Endothelial cell of umbilical vein (primary cell): ENCODE data around the gene PLD1. TPM values are rescaled to one million over a fixed set of nuclear protein-coding genes. Genes with fewer than 3 reads are reported as not detected.

Source experiments
- BruUV-seq: library from RNA; stranded (reverse); fragments of 400-500 nt; replicated peaks from 2 replicates; lab custom pipeline; 2021; lab: Mats Ljungman, UMichigan
- CTCF ChIA-PET: fragments of 300-600, 350-600 bp; sonication (Branson Sonifier 250); formaldehyde crosslinking; loops from one replicate; lab custom pipeline; 2021; ENCODE audit warnings: antibody characterized with exemption, inconsistent platforms; lab: Charles Lee
- POLR2A ChIA-PET: fragments of 300-600, 350-600 bp; sonication (Branson Sonifier 250); formaldehyde crosslinking; loops from one replicate; lab custom pipeline; 2021; ENCODE audit warnings: antibody characterized with exemption, inconsistent platforms; lab: Charles Lee
- DNase-seq: peaks from one replicate; pipeline ENCODE4 v3.0.0-alpha.2; 2011; ENCODE audit warnings: low read depth, low spot score
- FAIRE-seq: peaks from 2 replicates; lab custom pipeline; 2011; peaks lifted over from hg19 to GRCh38; lab: Jason Lieb, UNC
- H2AFZ ChIP-seq: 2 replicates; pipeline ENCODE4 v1.6.0; 2012; ENCODE audit warnings: low read depth, low read length, control low read depth, inconsistent platforms
- H3K27ac ChIP-seq: 2 replicates; pipeline ENCODE4 v1.5.1; 2011; ENCODE audit warnings: low read depth, mild to moderate bottlenecking, control low read depth, low read length, moderate library complexity; ENCODE audit not compliant: insufficient read depth
- H3K27me3 ChIP-seq, 2 experiments: 2 replicates each; pipeline versions ENCODE4 v1.6.0 to v1.6.1; 2011; ENCODE audit warnings: low read length in 2 of 2, mixed read lengths in 1 of 2; ENCODE audit not compliant: control insufficient read depth in 2 of 2, insufficient read depth in 2 of 2
- H3K36me3 ChIP-seq, 2 experiments: 2 replicates in 1 of 2; 3 replicates in 1 of 2; pipeline ENCODE4 v1.5.1; 2011; ENCODE audit warnings: low read length in 2 of 2, mild to moderate bottlenecking in 1 of 2, moderate library complexity in 1 of 2; ENCODE audit not compliant: control insufficient read depth in 2 of 2, insufficient read depth in 2 of 2; ENCODE audit errors: extremely low read depth in 1 of 2
- H3K4me1 ChIP-seq: 3 replicates; pipeline ENCODE4 v1.5.1; 2011; ENCODE audit warnings: mild to moderate bottlenecking, low read length; ENCODE audit not compliant: control insufficient read depth, insufficient read depth; ENCODE audit errors: extremely low read depth
- H3K4me2 ChIP-seq: 2 replicates; pipeline ENCODE4 v1.6.1; 2011; ENCODE audit warnings: low read length, control low read depth, mixed read lengths; ENCODE audit not compliant: insufficient read depth
- H3K4me3 ChIP-seq, 3 experiments: fragments of 200-600 bp in 1 of 3; sonication (generic), shearing (Covaris generic) in 1 of 3; replicated peaks in 1 of 3; 2 replicates each; pipeline ENCODE4 v1.5.1; 2011 to 2016; ENCODE audit warnings: control low read depth in 3 of 3, low read length in 3 of 3, mild to moderate bottlenecking in 2 of 3, inconsistent platforms in 1 of 3, low read depth in 1 of 3, moderate library complexity in 1 of 3; ENCODE audit not compliant: insufficient read depth in 1 of 3
- H3K79me2 ChIP-seq: 2 replicates; pipeline ENCODE4 v1.6.0; 2012; ENCODE audit warnings: low read length, inconsistent platforms; ENCODE audit not compliant: control insufficient read depth, insufficient read depth
- H3K9ac ChIP-seq: replicated peaks from 2 replicates; pipeline ENCODE3; 2011; ENCODE audit warnings: low read length, control low read depth; ENCODE audit not compliant: insufficient read depth; ENCODE audit errors: extremely low read depth
- H3K9me1 ChIP-seq: replicated peaks from 3 replicates; pipeline ENCODE4 v1.6.0; 2011; ENCODE audit warnings: mild to moderate bottlenecking, low read length; ENCODE audit not compliant: control insufficient read depth, insufficient read depth; ENCODE audit errors: extremely low read depth
- H3K9me3 ChIP-seq: replicated peaks from 2 replicates; pipeline ENCODE4 v1.5.1; 2012; ENCODE audit warnings: low read length, inconsistent platforms; ENCODE audit not compliant: control insufficient read depth, insufficient read depth
- H4K20me1 ChIP-seq: replicated peaks from 2 replicates; pipeline ENCODE3; 2011; ENCODE audit warnings: mild to moderate bottlenecking, low read length; ENCODE audit not compliant: control insufficient read depth, insufficient read depth; ENCODE audit errors: extremely low read depth
- CTCF ChIP-seq, 2 donors: IDR thresholded peaks; 1 replicate in 1 of 2; 2 replicates in 1 of 2; pipeline ENCODE4 v1.5.1; 2011; ENCODE audit warnings: low read length in 2 of 2, mild to moderate bottlenecking in 2 of 2, moderate library complexity in 2 of 2, control low read depth in 1 of 2, inconsistent platforms in 1 of 2, low read depth in 1 of 2; ENCODE audit not compliant: insufficient read depth in 1 of 2; ENCODE audit errors: extremely low read depth in 1 of 2
- EZH2 ChIP-seq: IDR thresholded peaks from 2 replicates; pipeline ENCODE4 v1.6.1; 2012; ENCODE audit warnings: borderline replicate concordance, low read depth, mild to moderate bottlenecking, moderate library complexity, low read length, inconsistent platforms; ENCODE audit not compliant: severe bottlenecking
- FOS ChIP-seq: IDR thresholded peaks from 2 replicates; pipeline ENCODE4 v1.6.1; 2011; ENCODE audit warnings: mild to moderate bottlenecking, low read length, moderate library complexity, borderline replicate concordance; ENCODE audit not compliant: insufficient read depth
- GATA2 ChIP-seq: IDR thresholded peaks from 2 replicates; pipeline ENCODE4 v1.7.0; 2011; ENCODE audit warnings: low read depth, mild to moderate bottlenecking, moderate library complexity, mixed read lengths, low read length; ENCODE audit not compliant: insufficient read length, insufficient read depth
- JUN ChIP-seq: IDR thresholded peaks from 2 replicates; pipeline ENCODE4 v1.6.1; 2011; ENCODE audit warnings: borderline replicate concordance, low read depth; ENCODE audit not compliant: insufficient read length, insufficient read depth
- MYC ChIP-seq: IDR thresholded peaks from one replicate; pipeline ENCODE4 v1.6.1; 2011; ENCODE audit warnings: mild to moderate bottlenecking, low read depth, low read length
- POLR2A ChIP-seq: IDR thresholded peaks from 2 replicates; pipeline ENCODE4 v1.6.1; 2012; ENCODE audit warnings: low read depth, mild to moderate bottlenecking, control low read depth, low read length
- POLR2AphosphoS5 ChIP-seq: IDR thresholded peaks from 2 replicates; pipeline ENCODE4 v1.6.1; 2012; ENCODE audit warnings: low read depth, mild to moderate bottlenecking, control low read depth, low read length, moderate library complexity; ENCODE audit not compliant: insufficient read depth
- dilution Hi-C: fragments of 300-500 bp; cut with MboI; formaldehyde crosslinking; loops from one replicate; pipeline ENCODE4 v1.15.0; 2019; ENCODE audit warnings: low sequenced_read_pairs; ENCODE audit not compliant: extremely low pct_ligation_motif_present
- intact Hi-C: fragments of 100-400 bp; cut with micrococcal nuclease; formaldehyde crosslinking; loops from one replicate; pipeline ENCODE4 v1.10.0; 2022
- polyA plus RNA-seq, 4 experiments: library from polyadenylated mRNA; depleted of rRNA in 3 of 4; stranded (reverse) in 3 of 4; unstranded in 1 of 4; fragments of >200 nt; gene quantifications; 2 replicates each; pipeline versions ENCODE4 v1.2.1 to v1.2.3, GENCODE V29; 2011 to 2012; ENCODE audit warnings: missing spikeins in 1 of 4
- total RNA-seq: library from RNA; stranded (reverse); gene quantifications from 2 replicates; pipeline ENCODE4 v1.2.3, GENCODE V29; 2021
- TF ChIP-seq, protein P1 (sequence below): IDR thresholded peaks from 2 replicates; pipeline ENCODE4 v1.6.1; 2011; ENCODE audit not compliant: insufficient read depth, insufficient read length

The PLD1 gene
- total and polyA plus RNA-seq, 2 donors (not counting 3 experiments of a cell fraction or from before 2014, with no cell fraction given): 42.0 to 108 TPM

DNA sequence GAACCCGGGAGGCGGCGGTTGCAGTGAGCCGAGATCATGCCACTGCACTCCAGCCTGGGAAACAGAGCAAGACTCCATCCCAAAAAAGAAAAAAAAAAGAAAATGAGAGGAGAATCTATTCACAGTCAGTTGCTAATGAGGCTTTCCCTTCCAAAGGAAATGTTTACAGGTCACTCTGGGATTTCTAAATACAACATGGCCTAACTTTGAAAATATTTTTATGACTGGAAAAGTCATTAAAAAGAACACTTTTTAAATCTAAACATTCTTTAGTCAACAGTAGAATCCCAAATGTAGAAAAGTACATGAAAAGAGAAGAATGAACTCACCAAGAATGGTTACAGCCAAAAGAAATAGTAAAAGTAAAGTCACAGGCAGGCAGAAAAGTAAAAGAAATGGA lies 78.6 kb downstream of the PLD1 start:
- ChIA-PET CTCF (interaction anchor here (1.3 to 1.4 kb wide), 2 partner anchors 13 to 41 kb away, joined by 4 to 5 read pairs; no protein-coding TSS in a partner anchor), POLR2A (no interaction called here)
- TF ChIP-seq POLR2A (no peak), GATA2 (no peak)
- Histone ChIP-seq H4K20me1 (no peaks in the 10 kb centered on the region), H3K36me3 (peaks cover 13 to 14% of the 10 kb centered on the region in 2 experiments), H3K9me3 (no peaks in the 10 kb centered on the region), H3K4me3 (no peak overlapping the region), H3K4me2 (no peak overlapping the region), H3K4me1 (peaks cover 3% of the 10 kb centered on the region), H3K9me1 (no peaks in the 10 kb centered on the region), H2AFZ (no peak overlapping the region), H3K27ac (no peak overlapping the region), H3K9ac (no peak overlapping the region), H3K79me2 (no peaks in the 10 kb centered on the region), H3K27me3 (no peaks in the 10 kb centered on the region)
- no peak for DNase-seq
- FAIRE-seq: no peak
- no TSS peak for BruUV-seq
- intact Hi-C loops (no loop called here), dilution Hi-C loops (no loop called here)

DNA sequence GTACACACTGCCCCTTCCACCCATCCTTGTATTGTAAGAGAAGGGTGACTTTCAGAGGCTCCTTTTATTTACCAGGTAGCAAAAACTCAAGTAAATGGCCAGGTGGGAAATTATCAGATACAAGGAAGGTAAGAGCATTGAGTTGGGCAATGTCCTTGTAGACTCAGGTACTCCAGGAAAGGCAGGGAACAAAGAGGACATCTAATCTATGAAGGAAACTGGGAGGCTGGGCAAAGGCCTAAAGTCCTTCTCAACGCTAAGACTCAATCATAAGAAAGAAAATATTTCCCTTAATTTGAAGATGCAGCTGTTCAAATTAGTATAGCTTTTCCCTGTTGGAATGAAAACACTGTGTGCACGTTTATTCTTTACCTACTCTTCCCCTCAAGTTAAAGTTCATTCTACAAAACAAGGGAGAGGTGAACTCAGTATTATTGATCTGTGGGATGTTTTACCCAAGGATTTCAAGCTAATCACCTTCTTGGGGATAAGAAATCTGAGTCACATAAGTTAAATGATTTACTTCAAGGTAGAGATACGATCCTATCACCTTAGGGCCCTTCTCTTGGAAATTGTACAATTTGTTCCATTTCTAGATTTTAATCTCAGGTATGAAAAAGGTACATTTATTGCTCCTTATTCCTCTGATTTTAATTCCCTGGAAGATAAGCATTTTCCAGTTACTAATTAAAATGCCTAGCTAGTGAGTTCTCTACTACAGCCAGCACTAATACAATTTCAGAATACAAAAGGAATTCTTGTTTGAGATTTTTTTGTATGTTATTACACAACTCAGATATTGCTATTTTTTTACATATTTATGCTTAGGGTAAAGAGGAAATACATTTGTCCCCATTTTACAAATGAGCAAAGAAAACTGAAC lies 80.6 kb downstream of the PLD1 start:
- intact Hi-C loops (no loop called here), dilution Hi-C loops (no loop called here)
- FAIRE-seq: no peak
- H3K4me2 ChIP-seq: no peak overlapping the region
- no peak for TF ChIP-seq MYC
- no peak for TF ChIP-seq FOS
- TF ChIP-seq, protein P1, sequence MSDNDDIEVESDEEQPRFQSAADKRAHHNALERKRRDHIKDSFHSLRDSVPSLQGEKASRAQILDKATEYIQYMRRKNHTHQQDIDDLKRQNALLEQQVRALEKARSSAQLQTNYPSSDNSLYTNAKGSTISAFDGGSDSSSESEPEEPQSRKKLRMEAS: no peak
- no peak for TF ChIP-seq POLR2A
- no peak for TF ChIP-seq POLR2AphosphoS5
- TF ChIP-seq EZH2: no peak
- no peak for TF ChIP-seq GATA2
- TF ChIP-seq CTCF (IDR thresholded peaks at IDR 0.05; ENCODE audit: extremely low read depth in 1 of 2, insufficient read depth in 1 of 2, low read depth in 1 of 2, low read length in 2 of 2): no peak
- TF ChIP-seq JUN: no peak
- POLR2A ChIA-PET: no interaction called here
- H2AFZ ChIP-seq: no peak overlapping the region
- H3K27ac ChIP-seq: no peak overlapping the region
- peaks cover 12 to 15% of the 10 kb centered on the region in 2 experiments for H3K36me3 ChIP-seq
- no peaks in the 10 kb centered on the region for H3K9me3 ChIP-seq
- no peak overlapping the region for H3K4me3 ChIP-seq
- CTCF ChIA-PET: interaction anchor here (0.9 to 1.2 kb wide), 2 partner anchors 100 to 113 kb away, joined by 3 read pairs; no protein-coding TSS in a partner anchor
- no peak for DNase-seq
- BruUV-seq: no TSS peak
- H3K4me1 ChIP-seq: peaks cover 3% of the 10 kb centered on the region
- no peak overlapping the region for H3K9ac ChIP-seq
- H3K79me2 ChIP-seq: no peaks in the 10 kb centered on the region
- H4K20me1 ChIP-seq: no peaks in the 10 kb centered on the region
- H3K27me3 ChIP-seq: no peaks in the 10 kb centered on the region
- H3K9me1 ChIP-seq: no peaks in the 10 kb centered on the region
